LHCN-M2 (cell line): ENCODE measurements around the gene TXNIP. TPM values are rescaled to one million over a fixed set of nuclear protein-coding genes. Genes with fewer than 3 reads are reported as not detected.
A peak's percentile ranks its signal among the peaks of the same experiment; 100 is the strongest.

Experiments
- DNase-seq: peaks from one replicate; pipeline ENCODE4 v3.0.0-alpha.2; 2012; ENCODE audit warnings: low read depth
- total RNA-seq: library from RNA; depleted of rRNA; stranded (reverse); fragments of >200 nt; gene quantifications from 2 replicates; pipeline ENCODE4 v1.2.3, GENCODE V29; 2014

TXNIP gene
- total RNA-seq, 1 experiment from 2014 or later, result 114 TPM

DNA sequence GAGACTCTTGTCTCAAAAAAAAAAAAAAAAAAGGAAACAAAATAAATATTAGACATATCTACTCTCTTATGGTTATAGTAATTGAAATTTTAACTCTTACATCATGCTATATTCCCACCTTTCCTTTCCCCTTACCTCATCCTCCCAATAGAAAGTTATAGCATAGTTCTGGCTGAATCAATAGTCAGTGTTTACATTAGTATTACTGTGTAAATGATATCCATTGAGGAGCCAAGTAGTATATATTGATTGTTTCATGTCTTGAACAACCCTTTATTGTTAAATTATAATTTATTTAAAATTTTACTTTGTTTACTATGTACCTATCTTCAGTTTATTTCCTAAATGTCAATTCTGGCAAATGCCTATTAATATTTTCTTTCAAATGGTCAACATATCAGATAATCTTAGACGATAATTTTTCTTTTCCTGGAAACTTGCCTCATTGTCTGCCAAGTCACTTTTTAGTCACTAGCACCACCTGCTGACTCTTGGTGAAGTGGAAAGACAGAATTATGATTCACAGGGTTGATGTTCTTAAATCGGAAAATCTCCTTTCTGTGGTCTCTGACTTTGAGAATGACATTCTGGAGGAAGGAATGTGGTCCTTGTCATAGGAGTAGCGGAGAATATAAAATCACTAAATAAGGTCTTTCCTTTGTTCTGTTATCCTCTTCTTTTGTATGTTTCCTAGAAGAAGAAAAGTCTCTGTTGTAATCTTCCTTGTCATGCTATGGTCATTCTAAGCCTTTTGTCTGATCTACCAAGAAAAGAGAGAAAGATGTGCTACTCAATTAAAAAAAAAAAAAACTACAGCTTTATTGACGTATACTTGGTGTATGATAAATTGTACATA, 16.6 kb upstream of the TXNIP start:
- peak; percentile 88 for DNase-seq

DNA sequence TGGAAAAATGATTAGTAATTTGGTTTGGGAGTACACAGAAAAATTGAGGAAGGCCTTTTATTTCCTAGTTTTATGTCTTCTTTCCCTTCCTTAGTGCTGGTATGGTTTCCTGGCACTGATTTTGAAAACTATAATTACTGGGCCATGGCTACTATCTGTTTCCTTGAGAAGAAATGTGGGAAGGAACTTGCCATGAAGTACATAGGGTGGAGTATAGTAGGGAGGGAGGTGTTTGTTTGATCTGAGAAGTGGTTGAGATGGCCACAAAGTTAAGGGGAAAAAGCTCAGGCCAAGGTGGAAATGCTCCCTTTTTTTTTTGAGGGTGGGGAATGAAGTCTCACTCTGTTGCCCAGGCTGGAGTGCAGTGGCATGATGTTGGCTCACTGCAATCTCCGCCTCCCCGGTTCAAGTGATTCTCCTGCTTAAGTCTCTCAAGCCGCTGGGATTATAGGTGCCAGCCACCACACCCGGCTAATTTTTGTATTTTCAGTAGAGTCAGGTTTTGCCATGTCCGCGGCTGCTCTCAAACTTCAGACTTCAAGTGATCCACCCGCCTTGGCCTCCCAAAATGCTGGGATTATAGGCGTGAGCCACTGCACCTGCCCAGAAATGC, 13.9 kb upstream of the TXNIP start:
- no peak for DNase-seq

GRCh38 chr1:146007489-146008133, 11.2 kb upstream of the TXNIP start:
- DNase-seq, result no peak

- DNase-seq, result no peak
These were observed 5.3 kb upstream of the TXNIP start for GRCh38 chr1:146001709-146002108.

DNA sequence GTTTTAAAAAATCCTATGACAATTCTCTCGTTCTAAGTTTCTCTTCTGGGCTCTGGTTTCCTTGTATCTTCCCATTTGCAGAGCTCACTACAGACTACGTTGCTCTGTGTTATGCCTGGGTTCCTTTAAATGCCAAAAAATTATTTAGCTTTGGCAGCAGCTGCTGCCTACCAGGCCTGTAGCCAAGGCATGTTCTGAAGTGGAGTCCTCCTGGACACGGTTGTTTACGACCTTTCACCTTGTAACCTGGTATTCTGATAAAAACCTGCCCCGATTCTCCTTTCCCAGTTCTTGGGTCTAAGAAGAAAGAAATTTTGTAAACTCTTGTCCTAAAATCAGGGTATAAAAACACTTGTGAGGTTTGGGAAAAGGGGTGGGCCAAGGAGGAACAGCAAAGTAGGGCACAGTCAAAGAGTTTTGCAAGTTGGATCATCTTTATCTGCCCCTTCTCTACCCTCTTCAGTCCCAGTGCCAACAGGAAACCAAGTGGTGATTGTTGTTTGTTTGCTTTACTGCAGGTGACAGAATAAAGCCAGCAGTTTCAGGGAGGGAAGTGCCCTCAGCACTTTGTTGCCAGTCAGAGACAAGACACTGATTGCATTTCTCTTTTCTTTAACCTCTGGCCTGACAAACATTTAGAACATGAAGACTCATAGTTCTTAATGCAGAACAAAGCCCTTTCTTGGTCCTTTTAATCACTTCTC, 3.1 kb upstream of the TXNIP start:
- peak; percentile 41 for DNase-seq

DNA sequence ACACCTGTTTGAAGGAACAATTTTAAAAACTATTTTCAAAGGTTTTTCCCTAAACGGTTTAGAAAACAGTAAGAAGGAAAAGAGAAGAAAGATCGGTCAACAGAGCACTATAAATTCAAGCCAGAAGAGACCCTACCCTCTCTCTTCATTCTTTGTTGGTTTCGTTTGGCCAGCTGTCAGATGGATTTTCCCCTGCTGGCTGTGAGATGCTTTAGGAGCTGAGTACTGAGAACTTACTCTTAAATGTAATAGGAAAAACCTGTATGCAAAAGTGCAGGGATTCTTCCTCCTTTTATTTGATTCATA, 1.3 kb upstream of the TXNIP start:
- DNase-seq, result no peak

DNA sequence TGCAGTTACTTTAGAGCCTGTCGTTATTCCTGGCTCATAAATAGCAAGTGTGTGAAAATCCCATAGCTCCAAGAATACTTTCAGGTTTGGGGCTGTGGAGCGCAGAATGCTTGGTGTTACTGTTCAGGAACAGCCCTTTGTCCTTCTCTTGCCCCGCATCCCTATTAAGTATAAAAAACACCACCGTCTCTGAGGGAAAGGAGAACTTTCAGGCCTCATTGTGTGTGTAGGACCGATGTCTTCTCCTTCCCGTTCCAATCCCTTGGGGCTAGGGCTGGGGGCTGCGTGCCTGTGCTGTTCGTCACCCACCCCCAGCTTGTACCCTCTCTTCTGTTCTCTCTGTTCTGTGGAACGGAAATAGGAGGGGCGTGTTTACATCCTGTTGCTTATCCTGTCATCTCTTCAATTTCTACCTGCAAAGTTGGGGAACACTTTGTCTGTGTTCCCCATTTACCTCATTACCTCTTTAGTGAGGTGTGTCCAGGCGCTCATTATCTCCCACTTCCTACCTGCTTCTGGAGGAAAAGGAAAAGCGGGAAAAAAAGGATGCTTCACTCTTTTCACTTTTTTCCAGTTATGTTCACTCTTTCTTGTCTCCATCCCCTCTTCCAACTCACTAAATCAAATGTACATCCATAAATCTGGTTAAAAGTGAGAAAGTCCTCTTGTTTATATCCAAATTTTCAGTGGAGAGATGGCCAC, 788 bp upstream of the TXNIP start:
- peak; percentile 33 for DNase-seq

DNA sequence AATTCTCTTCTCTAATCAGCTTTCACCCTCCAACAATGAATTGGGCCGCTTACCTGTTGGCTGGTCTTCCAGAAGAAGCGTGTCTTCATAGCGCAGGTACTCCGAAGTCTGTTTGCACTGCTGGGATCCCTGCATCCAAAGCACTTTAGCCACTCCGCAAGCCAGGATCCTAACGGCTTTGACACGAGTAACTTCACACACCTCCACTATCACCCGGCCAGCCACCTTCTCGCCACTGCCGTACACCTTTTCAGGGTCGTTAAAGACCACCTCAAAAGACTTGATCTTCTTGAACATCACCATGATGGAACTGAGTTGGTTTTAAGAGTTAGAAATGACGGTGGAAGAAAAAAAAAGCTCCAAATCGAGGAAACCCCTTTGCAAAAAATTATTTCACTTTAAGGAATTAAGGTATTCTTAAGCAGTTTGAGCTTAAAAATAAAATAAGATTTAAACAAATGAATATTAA, 381 bp downstream of the TXNIP start:
- no peak for DNase-seq

DNA sequence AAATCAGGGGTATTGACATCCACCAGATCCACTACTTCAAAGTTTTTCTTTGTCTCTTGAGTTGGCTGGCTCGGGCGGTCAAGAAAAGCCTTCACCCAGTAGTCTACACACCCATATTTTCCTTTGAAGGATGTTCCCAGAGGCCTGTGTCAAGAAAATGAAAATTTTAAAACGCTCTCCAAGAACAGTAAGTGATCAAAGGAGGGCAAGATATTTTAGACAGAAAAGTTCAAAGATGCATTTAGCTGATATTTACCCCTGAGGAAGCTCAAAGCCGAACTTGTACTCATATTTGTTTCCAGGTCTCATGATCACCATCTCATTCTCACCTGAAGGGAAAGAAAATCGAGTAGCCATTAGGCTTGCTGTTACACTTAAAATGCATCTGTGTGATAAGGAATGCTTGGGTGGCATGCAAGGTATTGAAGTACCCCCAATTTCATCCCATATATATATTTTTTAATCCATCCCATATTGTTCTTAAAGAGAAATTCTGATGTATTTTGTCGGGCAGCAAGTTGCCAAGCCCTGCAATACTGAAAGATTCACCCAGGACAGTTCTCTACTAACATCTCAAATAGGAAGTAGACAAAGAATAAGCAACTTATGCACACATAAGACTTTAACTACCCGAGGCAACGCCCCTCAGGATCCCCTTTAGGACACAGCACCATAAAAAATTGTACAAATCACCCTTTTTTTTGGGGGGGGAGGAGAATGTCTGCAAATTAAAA, 1.1 kb downstream of the TXNIP start:
- DNase-seq, result no peak

DNA sequence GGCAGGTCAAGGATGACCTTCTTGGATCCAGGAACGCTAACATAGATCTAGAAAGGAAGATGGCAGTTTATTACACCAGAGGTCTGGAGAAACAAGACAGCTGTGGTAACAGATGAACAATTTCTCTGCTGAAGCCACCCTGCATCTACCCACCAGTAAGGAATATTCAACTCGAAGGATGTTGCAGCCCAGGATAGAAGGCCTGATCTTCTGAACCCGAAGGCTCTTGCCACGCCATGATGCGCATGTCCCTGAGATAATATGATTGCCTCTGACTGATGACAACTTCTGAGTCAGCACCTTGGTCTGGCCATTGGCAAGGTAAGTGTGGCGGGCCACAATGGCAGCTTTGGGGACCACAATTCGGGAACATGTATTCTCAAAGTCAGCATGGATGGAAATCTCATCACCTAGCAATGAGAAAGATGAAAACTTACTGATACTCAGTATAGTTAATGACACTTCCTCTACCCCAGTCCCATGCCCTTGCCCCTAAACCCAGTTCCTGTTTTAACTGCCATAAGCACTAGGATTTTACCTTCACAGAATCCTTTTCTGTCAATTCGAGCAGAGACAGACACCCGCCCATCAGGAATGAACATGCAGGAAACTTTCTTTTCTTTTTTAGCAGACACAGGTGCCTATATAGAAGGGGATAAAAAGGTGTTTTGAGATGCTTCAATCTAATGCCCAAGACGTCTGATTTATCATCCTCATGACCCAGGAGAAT, 1.8 kb downstream of the TXNIP start:
- no peak for DNase-seq

- DNase-seq, result no peak
These were observed 2.6 kb downstream of the TXNIP start for GRCh38 chr1:145993618-145994390.

- DNase-seq, result no peak
These were observed 3.3 kb downstream of the TXNIP start for GRCh38 chr1:145992958-145993617.

DNA sequence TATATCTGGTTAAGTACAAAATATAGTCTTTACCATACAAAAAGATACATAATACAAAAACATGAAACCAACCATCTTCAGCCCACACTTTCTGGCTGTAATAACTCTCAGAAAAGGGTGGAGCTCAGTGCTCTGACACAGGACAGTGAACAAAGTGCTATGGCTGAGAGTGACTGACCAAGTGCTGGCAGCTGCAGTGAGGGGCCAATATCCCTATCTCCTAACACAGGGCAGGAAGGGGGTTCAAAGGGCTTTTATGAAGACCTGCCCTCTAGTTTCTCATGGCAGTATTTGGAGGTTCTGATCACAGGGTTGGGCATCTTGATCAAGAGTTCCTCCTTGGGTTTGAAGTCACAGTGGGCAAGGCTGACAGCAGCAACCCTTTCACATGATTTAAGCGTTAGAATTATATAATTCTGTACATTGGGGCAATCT, 3.9 kb downstream of the TXNIP start:
- no peak for DNase-seq

DNA sequence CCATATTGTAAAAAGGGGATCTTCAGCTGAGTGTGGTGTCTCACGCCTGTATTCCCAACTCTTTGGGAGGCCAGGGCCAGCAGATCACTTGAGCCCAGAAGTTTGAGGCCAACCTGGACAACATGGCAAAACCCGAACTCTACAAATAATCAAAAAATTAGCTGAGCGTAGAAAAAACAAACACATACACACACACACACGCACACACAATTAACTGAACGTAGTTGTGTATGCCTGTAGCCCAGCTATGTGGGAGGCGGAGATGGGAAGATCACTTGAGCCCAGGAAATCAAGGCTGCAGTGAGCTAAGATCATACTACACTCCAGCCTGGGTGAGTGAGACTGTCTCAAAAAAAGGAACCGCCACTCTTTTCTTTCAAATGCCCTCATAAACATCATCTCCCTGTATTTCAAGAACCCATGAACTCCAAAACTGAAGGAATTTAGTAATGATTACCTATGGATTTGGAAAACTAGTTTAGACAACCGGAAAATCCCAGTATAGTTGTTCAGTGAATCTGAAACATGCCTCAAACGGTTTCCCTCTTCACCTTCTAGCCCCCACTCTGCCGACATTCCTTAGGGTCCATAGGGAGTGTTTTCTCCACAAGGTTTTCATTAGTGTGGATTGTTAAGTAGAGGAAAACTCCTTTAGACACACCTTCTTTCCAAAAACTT, 4.5 kb downstream of the TXNIP start:
- no peak for DNase-seq

DNA sequence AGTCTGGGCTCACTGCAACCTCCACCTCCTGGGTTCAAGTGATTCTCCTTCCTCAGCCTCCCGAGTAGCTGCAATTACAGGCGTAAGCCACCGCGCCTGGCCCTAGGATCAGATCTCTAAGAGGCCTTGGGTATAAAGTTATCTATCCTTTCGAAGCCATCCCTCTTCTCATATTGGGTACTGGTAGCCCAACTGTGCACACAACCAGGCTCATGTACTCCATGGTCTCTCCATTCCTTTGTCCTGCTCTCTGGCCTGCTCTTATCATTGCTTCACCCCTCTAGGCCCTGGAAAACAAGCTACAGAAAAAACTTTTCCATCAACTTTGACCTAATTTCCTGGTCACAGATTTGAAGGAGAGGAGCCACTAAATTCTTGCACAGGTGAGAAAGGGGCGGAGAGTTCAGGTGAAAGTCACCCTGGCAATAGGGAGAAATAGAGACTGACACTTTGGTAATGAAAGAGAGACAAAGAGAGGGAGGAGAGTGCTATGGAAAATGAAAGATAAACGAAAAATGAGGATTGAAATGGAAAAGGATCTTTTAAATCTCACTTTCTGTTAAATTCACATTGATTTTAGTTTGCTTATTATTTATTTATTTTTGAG, 6.0 kb downstream of the TXNIP start:
- no peak for DNase-seq

DNA sequence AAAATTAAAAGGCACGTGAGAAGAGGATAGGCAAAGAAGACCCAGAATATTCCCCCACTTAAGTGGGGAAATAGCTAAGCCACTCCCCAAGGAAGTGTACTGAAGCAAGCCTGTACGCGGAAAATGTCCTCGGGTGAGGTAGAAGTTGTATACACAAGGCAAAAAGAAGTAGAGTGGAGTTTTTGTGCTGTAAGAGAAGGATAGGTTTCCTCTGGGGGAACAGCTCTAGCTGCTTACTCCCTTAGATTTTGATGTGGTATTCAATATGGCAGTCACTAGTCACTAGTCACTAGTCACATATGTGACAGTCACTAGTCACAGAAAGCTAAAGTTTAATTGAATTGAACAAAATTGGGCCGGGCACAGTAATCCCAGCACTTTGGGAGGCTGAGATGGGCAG, 7.6 kb downstream of the TXNIP start:
- no peak for DNase-seq

DNA sequence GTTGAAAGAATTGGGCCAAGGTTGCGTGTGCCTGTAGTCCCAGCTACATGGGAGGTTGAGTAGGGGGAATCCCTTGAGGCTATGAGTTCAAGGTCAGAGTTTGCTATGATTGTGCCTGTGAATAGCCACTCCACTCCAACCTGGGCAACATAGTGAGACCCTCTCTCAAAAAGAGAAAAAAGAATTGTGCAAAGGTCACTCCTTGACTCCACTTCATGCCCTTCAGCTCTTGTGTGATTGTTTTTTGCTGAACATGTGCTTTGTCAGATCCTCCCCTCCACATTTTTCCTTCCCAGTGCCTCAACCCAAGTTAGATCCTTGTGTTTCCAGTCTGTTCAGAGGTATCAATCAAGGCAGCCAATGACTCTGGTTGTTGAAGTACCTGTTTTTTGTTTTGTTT, 8.5 kb downstream of the TXNIP start:
- no peak for DNase-seq

GRCh38 chr1:145986551-145986950, 9.8 kb downstream of the TXNIP start:
- no peak for DNase-seq
